Transverse colon (tissue), 4 donors: ENCODE results near the gene ANKRD49.

Source experiments
- CTCF ChIP-seq, 5 experiments: fragments of 200-600 bp in 3 of 5; fragments of 450-650 bp in 2 of 5; sonication (generic) in 3 of 5; IDR thresholded peaks; 1 replicate in 2 of 5; 2 replicates in 3 of 5; pipeline ENCODE4 v1.5.1; 2016 to 2017; ENCODE audit warnings: antibody characterized with exemption in 5 of 5, inconsistent platforms in 3 of 5, mild to moderate bottlenecking in 2 of 5, moderate library complexity in 1 of 5
- EP300 ChIP-seq: sonication (generic); formaldehyde crosslinking; IDR thresholded peaks from one replicate; pipeline ENCODE4 v1.6.1; 2017; ENCODE audit warnings: antibody characterized with exemption, low read depth
- POLR2A ChIP-seq: fragments of 450-650 bp; IDR thresholded peaks from one replicate; pipeline ENCODE4 v1.6.1; 2016; ENCODE audit warnings: antibody characterized with exemption, mild to moderate bottlenecking, moderate library complexity
- POLR2AphosphoS5 ChIP-seq, 3 donors: sonication (generic); formaldehyde crosslinking; IDR thresholded peaks; one replicate each; pipeline ENCODE4 v1.6.1; 2016; ENCODE audit warnings: antibody characterized with exemption in 3 of 3

- no peak for TF ChIP-seq CTCF (IDR thresholded peaks at IDR 0.05)
- no peak for TF ChIP-seq POLR2AphosphoS5 (IDR thresholded peaks at IDR 0.05)
- TF ChIP-seq EP300, result no peak
- no peak for TF ChIP-seq POLR2A
Observed at GRCh38 chr11:94537031-94537600, 43.3 kb downstream of the ANKRD49 start.
